NCI-H1105 treated with DMSO at 0.1 percent for 48 hours (cell line): ENCODE data around the gene SYMPK.

Source experiments
- DNase-seq: peaks from one replicate; lab custom pipeline; 2025; lab: John Stamatoyannopoulos, UW

The SYMPK gene

DNA sequence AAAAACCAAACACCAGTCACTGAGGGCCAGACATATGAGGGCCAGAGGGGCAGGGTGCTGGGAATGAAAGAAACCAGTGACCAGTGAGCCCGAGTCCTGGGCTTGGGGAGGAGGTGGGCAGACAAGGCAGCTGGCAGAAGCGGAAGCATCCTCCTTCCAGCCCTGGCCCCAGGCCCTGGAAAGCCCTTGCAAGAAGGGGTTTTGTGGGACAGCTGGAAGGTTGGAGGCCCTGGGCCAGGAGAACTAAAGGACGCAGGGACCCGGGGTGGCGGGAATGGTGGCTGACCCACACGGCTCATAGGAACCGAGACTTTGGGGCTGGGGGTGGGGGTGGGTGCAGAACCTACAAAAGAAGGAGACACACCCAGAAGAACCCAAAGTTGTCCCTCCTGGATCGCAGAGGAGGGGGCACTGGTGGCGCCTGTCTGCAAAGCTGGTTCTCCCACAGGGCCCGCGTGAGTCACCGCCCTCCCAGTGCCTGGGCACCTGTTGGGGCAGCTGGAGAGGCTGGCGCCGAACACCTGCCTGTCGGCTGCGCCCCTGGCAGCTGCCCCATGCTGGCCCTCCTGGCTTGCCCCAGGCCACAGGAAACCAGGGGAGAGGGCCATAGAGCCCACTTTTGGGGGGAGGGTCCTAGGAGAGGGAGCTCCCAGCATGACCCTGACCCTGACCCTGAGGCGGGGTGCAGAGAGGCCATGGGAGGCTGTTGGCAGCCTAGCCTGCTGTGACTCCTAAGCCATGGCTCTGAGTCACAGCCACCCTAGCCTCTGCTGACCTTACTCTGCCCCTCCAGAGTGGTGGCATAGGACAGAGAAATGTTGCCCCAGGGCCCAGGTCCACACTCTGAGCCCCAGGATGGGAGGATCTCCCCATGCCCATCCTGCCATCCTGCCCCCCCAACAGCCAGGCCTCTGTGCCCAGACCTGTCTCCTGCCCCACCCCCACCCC lies 81.5 kb downstream of the SYMPK start:
- peak; percentile 89 for DNase-seq

DNA sequence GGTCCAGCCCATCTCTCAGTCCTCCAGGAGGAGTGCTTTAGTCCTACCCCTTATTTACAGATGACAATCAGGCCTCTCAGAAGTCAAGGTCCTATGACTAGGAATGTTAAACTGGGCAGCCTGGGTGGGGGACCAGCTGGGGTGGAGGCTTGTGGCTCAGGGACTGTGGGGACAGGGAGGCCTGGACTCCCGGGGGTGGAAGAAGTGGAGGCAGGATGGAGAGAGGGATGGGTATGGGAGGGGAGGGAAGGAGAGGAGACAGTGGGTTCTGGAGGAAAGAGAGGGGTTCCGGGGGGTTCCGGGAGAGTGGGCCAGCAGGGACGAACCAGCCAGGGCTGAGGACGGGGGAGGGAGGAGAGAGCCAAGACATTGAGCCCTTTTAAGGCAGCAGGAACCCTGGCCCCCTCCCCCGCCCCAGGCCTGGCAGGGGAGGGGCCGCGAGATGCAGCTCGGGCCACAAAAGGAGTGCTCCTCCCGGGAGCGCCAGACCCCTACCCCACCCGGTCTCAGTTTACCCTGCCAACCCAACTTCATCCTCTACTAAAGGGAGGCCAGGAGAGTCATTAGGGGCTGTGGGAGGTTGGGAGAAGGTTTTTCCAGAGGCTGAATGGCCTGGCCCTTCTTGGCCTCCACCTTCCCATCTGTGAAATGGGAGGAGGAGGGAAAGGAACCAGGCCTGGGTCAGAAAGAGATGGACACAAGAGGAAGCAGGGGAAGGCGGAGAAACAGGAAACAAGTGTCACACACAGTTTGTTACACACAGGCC lies 82.3 kb downstream of the SYMPK start:
- peak; percentile 53 for DNase-seq

DNA sequence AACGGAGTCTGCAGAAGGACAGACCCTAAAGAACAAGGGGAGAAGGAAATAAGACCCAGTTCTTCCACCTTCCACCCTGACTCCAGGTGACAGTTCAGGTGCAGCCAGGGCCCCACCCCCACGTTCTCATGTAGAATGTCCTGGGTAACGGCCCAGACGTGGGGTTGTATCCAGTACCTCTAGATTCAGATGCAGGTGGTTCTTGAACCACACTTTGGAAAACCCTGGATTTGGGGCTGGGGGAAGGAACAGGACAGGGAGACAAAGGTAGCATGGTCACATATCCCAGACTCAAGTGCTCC lies 82.8 kb downstream of the SYMPK start:
- peak; percentile 53 for DNase-seq

DNA sequence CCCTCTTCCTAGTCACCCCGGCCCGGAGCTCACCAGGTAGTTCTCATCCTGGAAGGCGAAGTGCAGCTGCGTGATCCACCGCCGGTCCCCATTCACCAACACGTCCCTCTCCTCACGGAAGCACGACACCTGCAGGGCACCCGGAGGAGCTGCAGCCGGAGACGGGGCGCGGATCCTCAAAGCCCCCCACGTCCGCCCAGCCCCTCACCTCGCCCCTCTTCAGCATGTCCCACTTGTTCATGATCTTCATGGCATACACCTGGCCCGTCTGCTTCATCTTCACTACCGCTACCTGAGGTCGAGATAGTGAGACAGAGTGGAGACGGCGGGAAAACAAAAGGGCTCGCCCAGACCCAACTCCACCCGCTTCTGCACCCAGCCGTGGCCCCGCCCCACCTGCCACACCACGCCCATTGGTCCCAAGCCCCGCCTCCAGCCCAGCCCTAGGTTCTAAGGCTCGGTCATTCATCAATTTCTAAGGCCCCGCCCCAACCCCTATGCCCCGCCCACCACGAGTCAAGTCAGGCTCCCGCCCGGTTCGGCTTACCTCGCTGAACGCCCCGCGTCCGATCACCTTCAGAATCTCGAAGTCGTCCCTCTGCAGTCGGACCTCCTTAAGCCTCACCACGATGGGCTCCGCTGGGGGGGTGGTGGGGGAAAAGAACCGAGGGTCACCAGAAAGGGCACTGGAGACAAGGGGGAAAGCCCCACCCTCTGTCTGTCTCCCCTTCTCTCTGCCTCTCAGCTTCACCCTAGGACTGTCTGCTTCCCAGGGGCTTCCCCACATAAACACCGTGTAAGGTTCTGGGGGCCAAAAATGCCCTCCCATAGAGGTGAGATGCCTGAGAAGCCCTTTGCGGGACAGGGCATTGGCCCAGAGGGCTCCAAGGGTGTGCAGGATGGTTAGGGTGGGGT lies 83.5 kb downstream of the SYMPK start:
- DNase-seq, result peak; percentile 89

DNA sequence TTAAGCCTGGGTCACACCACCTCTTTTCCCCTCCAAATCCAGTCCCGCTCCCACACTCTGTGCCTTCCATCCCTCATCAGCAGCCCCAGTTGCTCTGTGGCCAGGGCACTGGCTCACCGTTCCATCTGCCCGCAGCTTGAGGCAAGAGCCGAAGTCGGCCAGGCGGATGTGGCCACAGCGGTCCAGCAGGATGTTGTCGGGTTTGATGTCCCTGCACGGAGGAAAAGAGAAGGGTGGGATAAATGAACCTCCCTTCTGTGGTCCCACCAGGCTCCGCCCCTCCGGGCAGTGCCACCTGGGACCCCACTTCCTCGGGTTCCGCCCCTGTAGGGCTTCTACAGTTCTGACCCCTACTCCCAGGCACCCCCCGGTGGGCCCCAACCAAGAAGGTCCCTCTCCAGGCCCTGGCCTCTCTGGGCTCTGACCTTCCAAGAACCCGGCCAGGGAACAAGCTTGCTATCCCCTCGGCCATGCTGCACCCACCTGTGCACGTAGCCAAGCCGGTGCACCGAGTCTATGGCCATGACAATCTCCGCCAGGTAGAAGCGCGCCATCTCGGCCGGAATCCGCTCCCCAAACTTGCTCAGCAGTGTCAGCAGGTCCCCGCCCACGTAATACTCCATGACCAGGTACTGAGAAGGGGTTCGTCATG lies 84.8 kb downstream of the SYMPK start:
- DNase-seq, result no peak

DNA sequence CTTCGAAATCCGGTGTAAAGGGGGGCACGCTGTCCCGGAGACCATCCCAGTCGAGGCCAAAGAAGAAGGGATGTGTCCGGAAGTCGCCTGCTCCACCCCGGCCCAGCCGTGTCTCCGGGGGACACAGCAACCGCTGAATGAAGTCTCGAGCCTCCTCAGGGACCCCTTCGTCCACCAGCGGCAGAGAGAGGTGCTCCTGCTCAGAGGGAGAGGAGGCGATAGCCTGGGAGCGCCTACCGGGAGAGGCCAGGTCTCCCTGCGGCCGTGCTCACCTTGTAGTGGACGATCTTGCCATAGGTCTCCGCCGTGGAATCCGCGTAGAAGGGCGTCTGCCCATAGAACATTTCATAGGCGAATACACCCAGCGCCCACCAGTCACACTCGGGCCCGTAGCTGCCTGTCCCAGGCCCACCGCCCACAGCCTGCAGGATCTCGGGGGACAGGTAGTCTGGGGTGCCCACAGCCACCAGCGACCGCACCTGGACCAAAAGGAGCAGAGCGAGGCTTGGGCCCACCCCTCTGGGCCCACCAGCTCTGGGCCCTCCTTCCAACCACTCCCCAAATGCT lies 85.5 kb downstream of the SYMPK start:
- no peak for DNase-seq

DNA sequence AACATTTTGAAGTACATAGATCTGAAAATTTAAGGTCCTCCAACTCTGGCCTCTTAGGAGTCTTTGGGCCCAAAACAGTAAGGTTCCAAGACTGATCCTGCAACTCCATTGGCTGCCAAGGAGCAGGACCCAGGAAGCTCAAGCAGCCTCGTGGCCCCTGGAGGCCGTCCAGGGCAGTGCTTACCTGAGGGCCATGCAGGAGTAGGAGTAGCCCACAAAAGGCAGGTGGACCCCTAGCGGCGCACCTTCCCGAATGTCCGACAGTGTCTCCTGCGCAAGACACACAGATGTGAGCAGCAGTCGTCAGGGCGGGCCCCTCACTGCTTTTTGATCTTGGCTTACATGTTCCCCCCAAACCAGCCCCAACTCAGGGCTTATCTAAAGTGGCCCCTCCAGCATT lies 88.2 kb downstream of the SYMPK start:
- no peak for DNase-seq

DNA sequence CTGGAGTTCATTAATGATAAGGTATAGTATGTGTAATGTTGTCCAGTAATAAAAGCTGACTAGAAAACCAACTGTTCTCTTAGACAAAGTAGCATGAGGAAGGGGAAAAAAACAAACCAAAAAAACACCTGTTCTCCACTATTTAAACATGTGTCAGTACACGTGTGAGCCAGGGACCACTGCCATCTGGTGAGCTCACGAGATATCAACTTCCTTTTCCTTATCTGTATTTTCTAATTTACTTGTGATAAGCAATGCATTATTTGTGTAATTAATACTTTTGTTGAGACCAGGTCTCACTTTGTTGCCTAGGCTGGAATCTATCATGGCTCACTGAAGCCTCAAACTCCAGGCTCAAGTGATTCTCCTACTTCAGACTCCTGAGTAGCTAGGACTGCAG lies 89.6 kb downstream of the SYMPK start:
- DNase-seq, result no peak

DNA sequence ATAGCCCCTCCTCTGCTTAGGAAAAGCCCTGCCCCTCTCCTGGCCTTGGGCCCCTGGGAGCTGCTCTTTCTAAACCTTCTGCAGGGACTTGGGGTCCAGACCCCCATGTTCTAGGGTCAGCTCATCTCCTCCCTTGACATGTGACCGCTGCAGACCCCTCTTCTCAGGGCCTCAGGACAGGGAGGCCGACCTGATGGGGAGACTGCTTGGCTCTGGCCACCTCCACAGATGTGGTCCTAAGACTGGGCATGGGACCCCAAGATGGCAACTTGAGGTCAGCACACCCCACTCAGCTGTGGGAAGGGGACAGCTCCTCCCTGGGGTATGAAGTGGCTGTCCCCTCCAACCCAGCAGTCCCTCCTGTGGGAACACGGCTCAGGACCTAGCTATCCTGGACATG lies 90.0 kb downstream of the SYMPK start:
- DNase-seq, result no peak

DNA sequence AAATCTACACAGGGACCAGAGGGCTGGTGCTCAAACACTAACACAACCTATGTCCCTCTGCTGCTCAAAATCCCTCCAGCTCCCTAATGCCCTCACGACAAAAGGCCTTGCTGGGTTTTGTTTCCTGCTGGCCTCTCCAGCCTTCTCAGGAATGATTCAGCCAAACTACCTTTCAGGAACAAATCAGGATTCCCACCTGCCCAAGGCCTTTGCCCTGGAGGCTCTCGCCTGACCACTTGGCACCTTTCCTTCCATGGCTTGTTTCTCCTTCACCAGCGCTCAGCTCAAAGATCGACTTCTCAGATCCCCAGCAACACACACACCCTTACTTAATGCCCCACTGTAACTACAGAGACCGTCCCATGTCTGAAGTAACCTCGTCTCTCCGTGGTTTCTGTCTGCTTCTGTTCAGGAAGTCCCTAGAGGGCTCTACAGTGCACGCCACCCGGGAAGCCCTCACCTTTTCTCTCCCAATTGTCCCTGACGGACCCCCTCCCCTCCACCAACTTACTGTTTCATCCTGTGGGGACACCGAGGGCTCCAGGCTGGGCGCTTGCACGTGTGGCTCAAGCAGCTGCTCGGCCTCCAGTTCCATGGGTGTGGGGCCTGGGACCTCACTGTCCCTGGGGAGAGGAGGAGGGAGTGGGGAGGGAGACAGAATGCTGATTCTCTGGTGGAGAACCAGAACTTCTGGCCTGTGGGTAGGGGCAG lies 90.7 kb downstream of the SYMPK start:
- DNase-seq, result no peak

DNA sequence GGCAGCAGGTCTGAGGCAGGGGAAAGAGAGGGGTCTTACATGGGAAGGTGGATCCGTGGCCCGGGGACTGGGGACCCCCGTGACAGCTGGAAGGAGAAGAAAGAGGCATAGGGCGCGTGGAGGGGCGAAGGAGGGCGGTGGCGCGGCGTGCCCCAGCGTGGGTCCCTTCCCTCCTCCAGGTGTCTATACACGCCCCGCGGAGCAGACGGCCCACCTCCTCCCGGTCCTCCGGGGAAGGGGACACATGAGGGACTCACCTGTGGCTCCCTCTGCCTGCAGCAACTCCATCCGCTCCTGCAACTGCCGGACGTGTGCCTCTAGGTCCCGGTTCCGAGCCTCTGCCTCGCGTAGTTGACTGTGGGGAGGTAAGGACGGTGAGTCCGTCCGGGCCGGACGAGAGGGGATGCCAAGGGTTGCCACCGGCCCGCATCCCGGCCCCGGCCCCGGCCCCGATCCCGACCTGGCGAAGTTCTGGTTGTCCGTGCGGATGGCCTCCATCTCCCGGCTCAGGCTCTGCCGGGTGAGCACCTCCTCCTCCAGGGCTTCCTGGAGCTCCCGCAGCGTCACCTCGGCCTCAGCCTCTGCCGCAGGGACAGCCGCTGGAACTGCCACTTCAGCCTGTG lies 91.5 kb downstream of the SYMPK start:
- no peak for DNase-seq

DNA sequence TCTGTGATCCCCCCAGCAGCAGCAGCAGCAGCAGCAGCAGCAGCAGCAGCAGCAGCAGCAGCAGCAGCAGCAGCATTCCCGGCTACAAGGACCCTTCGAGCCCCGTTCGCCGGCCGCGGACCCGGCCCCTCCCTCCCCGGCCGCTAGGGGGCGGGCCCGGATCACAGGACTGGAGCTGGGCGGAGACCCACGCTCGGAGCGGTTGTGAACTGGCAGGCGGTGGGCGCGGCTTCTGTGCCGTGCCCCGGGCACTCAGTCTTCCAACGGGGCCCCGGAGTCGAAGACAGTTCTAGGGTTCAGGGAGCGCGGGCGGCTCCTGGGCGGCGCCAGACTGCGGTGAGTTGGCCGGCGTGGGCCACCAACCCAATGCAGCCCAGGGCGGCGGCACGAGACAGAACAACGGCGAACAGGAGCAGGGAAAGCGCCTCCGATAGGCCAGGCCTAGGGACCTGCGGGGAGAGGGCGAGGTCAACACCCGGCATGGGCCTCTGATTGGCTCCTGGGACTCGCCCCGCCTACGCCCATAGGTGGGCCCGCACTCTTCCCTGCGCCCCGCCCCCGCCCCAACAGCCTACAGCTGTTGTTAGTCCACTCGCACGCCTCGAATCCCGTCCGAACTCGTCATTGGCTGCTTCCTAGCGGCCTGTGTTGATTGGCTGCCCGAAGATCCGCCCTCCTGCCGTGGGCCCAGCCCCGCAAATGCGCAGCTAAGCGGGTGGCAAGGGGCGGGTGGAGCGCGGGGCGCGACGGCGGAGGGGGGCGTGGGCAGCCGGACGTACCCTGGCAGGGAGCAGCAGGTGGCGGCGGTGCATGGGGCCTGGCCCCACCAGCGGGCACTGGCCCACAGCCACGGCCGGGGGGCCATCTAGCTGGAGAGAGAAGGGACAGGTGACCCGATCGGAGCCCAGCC lies 92.5 kb downstream of the SYMPK start:
- peak; percentile 99 for DNase-seq

DNA sequence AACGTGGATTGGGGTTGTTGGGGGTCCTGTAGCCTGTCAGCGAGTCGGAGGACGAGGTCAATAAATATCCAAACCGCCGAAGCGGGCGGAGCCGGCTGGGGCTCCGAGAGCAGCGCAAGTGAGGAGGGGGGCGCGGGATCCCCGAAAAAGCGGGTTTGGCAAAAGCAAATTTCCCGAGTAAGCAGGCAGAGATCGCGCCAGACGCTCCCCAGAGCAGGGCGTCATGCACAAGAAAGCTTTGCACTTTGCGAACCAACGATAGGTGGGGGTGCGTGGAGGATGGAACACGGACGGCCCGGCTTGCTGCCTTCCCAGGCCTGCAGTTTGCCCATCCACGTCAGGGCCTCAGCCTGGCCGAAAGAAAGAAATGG lies 93.1 kb downstream of the SYMPK start:
- DNase-seq, result peak; percentile 55

DNA sequence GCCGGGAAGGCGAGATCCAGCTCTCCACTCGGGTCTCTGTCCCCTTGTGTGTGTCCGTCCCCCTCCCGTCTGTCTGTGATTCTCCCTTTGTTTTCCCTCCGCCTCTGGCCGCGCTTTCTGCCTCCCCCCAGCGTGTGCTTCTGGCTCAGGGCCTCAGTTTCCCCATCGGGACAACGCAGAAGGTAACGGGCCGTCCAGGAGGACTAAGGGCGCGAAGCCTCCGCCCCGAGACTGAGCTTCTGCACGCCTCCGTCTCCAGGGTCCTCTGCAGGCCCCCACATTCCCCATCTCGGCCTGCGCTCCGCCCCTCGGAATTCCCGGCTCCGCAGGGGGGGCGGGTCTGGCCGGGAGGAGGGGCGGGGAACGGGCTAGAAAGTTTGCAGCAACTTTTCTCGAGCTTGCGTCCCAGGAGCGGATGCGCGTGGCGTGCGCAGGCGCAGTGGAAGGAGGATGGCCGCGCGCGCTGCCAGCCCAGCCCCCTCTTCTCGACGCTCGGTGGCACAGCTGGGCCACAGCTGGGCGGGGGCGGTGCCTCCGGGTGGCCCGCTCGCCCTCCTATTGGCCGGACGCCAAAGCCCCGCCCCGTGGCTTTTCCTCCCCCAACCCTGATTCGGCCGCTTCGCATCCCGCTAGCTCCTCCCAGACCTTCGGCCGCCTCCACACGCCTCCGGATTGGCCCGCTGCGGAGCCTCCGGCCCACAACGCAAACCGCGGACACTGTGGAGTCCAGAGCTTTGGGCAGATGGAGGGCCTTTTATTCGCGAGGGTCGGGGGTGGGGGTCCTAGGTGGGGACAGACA lies 93.8 kb downstream of the SYMPK start, which contains the start of gene SIX5:
TSS of gene SIX5 (minus strand) at position 269 of the 799 bp plus-strand sequence. CDS start 408 bp downstream, outside the sequence.
- DNase-seq, result peak; percentile 96

DNA sequence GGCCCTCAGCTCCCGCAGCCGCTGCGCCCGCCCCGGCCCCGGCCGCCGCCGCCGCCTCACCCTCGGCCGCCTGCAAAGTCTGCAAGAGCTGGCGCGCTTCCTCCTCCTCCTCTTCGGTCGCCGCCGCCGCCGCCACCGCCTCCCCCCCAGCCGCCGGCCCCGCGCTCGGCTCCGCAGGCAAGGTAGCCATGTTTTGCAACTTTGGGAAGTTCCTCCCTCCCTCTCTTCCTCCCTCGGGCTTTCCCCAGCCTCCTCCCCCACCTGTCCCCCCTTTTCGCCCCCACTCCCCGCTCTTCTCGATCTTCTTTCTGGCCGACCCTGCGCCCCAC lies 94.3 kb downstream of the SYMPK start:
- DNase-seq, result peak; percentile 23

DNA sequence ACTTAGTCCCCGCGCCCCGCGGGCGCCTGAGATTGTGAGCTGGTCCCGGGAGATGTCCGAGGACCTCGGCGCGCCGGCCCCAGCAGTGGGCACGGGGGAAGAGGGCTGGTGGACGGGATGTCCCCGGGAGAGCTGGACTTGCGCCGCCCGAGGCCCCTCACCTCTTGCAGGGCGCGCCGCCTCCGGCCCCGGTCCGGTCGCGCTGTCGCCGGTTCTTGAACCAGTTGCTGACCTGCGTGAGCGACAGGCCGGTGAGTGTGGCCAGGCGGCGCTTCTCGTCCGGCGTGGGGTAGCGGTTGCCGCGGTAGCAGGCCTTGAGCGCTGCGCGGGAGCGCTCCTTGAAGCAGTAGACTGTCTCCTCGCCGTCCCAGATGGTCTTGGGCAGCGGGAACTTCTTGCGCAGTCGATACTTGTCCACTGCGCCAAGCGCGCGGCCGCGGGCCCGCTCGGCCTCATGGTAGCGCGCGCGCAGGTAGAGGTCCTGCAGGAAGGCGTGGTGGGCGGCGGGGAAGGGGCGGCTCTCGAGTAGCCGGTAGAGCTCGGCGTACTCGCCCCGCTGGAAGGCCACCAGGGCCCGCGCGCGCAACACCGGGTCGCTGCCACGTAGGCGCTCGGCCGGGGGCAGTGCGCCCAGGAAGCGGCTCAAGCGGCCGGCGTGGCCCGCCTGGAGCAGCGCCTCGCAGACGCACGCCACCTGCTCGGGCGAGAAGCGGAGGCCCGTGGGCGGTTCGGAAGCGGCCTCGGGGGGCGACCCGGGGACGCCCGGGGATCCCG lies 94.9 kb downstream of the SYMPK start:
- peak; percentile 23 for DNase-seq

DNA sequence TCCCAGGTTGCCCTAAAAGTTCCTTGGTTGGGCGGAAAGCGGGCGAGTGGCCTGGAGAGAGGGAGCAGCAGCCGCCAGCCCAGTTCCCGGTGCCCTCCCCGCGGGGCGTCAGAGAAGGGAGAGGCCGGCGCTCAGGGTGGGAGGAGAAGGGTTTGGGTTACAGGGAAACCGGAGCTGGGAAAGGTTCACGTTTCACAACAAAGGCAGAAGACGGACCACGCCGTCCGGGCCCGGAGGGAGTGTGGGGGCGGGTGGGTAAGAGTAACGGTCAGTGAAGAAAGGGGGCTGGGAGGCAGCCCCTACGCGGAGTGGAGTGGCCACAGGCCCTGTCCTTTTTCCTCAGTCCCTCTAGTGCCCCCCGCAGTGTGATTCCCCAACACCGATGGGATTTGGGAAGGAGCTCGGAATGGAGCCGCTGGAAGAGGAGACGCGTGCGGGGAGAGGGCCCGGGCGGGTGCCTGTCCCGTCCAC lies 95.5 kb downstream of the SYMPK start:
- peak; percentile 12 for DNase-seq
